ENCODE data around the gene NOSIP. TPM values are rescaled to one million over a fixed set of nuclear protein-coding genes. Genes with fewer than 3 reads are reported as not detected.
"Not testable (repeated sequence)": the region's sequence is repeated elsewhere in the genome, so short reads cannot be mapped to it uniquely, and the experiment has no call there.

Gene NOSIP
- polyA plus RNA-seq (2013, experiment 1 of 4) = 68.9 TPM
- 70.7 TPM for polyA plus RNA-seq (2013, experiment 2 of 4)
- polyA plus RNA-seq (2013, experiment 3 of 4) = 60.6 TPM
- 64.2 TPM for polyA plus RNA-seq (2013, experiment 4 of 4)

DNA sequence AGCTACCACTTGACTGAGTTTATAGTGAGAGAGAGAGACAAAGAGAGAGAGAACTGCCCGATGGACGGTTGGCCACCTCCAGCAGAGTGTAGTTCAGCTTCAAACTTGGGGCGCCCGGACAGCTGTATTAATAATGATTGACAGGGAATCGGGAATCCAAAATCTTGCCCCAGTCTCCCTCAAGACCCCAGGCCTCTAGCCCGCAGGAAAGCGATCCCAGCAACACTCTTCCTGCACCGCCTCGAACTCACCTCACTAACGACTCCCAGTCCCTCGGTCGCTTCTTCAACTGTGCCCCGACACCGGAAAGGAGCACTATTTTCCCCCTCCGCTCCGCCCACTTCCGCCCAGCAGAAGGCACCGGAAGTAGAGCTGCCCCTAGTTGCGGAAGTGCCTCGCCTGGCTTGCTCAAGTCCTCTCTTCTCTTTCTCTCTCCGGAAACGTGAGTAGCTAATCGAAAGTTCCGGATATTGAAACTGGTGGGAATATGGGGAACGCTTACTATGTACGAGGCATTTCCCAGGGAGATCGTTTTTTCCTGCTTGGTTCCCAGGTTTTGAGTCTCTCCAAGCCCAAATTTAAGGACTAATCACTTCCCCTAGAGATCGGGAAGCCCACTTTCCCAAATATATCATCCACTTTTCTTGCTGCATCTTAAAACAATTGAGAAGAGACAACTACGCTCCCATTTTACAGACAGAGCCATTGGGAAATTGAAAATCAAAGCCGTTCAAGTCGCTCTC is at the start of gene NOSIP:
Gene NOSIP (minus strand): TSS at position 293 of the 743 bp plus-strand sequence. CDS start 19,865 bp downstream, outside the sequence.
- WGBS, 2 experiments = 6 to 7% methylated on average over 29 to 31 of the region's 31 CpGs
- peak within 1 kb of the TSS; percentile 57 for H3K4me3 ChIP-seq (ENCODE audit: insufficient read depth, low read depth, low read length)

DNA sequence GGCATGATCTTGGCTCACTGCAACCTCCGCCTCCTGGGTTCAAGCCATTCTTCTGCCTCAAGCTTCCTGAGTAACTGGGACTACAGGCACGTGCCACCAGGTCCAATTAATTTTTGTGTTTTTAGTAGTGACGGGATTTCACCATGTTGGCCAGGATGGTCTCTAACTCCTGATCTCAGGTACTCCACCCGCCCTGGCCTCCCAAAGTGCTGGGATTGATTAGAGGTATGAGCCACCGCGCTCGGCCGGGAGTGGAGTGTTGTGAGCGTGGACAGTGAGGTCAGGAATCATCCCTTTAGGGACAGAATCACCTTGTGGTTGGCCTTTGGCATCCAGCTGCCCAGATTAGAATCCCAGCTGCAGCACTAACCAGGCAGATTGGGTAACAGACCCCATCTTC is 49.3 kb upstream of the NOSIP start:
- WGBS, 2 experiments = 92 to 98% methylated on average over 9 of the region's 9 CpGs

More for the DNA sequence above, at the start of gene NOSIP:
- H3K36me3 ChIP-seq (ENCODE audit: control insufficient read depth, insufficient read depth, low read length) = peaks cover 1% of the 10 kb centered on the region
- H3K27ac ChIP-seq (ENCODE audit: insufficient read depth, low read depth, low read length, poor library complexity, severe bottlenecking) = no peak within 1 kb of the TSS
- H3K27me3 ChIP-seq (ENCODE audit: control insufficient read depth, insufficient read depth, low read length, poor library complexity, severe bottlenecking) = no peaks in the 10 kb centered on the region
- no peaks in the 10 kb centered on the region for H3K9me3 ChIP-seq (ENCODE audit: control insufficient read depth, low read length)
- no peaks in the 10 kb centered on the region for H3K4me1 ChIP-seq (ENCODE audit: control insufficient read depth, insufficient read depth, low read length)

DNA sequence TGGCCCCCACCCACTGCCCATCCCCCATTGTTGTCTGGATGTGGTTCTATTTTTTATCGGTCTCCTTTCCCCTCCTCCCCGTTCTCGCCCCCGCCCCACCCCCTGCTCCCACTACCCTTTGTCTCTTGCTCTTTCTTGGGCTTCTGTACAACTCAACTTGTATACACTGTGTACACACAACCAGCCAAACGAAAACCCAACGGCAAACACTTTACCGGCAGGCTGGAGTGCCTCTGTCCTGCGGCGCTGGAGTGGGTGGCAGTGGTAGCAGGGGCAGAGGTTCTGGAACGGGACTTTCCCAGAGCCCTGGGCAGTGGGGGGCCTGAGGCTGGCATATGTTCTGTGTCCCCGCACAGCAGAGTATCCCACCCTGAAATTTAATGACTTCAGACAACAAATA is 45.9 kb upstream of the NOSIP start:
- WGBS, 2 experiments = 94 to 97% methylated on average over 11 of the region's 11 CpGs
- Histone ChIP-seq H3K9me3 (ENCODE audit: control insufficient read depth, low read length) (no peaks in the 10 kb centered on the region), H3K27ac (ENCODE audit: insufficient read depth, low read depth, low read length, poor library complexity, severe bottlenecking) (no peak overlapping the region), H3K36me3 (ENCODE audit: control insufficient read depth, insufficient read depth, low read length) (peaks cover 14% of the 10 kb centered on the region), H3K4me3 (ENCODE audit: insufficient read depth, low read depth, low read length) (no peak overlapping the region), H3K4me1 (ENCODE audit: control insufficient read depth, insufficient read depth, low read length) (peaks cover 4% of the 10 kb centered on the region), H3K27me3 (ENCODE audit: control insufficient read depth, insufficient read depth, low read length, poor library complexity, severe bottlenecking) (no peaks in the 10 kb centered on the region)

More for the DNA sequence above, 49.3 kb upstream of the NOSIP start:
- Histone ChIP-seq H3K27me3 (ENCODE audit: control insufficient read depth, insufficient read depth, low read length, poor library complexity, severe bottlenecking) (no peaks in the 10 kb centered on the region), H3K4me1 (ENCODE audit: control insufficient read depth, insufficient read depth, low read length) (peaks cover 4% of the 10 kb centered on the region), H3K27ac (ENCODE audit: insufficient read depth, low read depth, low read length, poor library complexity, severe bottlenecking) (no peak overlapping the region), H3K4me3 (ENCODE audit: insufficient read depth, low read depth, low read length) (no peak overlapping the region), H3K36me3 (ENCODE audit: control insufficient read depth, insufficient read depth, low read length) (peaks cover 8% of the 10 kb centered on the region), H3K9me3 (ENCODE audit: control insufficient read depth, low read length) (no peaks in the 10 kb centered on the region)

GRCh38 chr19:49624967-49625910 is 44.9 kb upstream of the NOSIP start:
- H3K4me3 ChIP-seq (ENCODE audit: insufficient read depth, low read depth, low read length) = no peak overlapping the region
- no peak overlapping the region for H3K27ac ChIP-seq (ENCODE audit: insufficient read depth, low read depth, low read length, poor library complexity, severe bottlenecking)
- WGBS, 2 experiments = 95 to 96% methylated on average over 23 to 24 of the region's 27 CpGs
- H3K4me1 ChIP-seq (ENCODE audit: control insufficient read depth, insufficient read depth, low read length) = no peaks in the 10 kb centered on the region
- H3K36me3 ChIP-seq (ENCODE audit: control insufficient read depth, insufficient read depth, low read length) = peaks cover 19% of the 10 kb centered on the region
- no peaks in the 10 kb centered on the region for H3K9me3 ChIP-seq (ENCODE audit: control insufficient read depth, low read length)
- H3K27me3 ChIP-seq (ENCODE audit: control insufficient read depth, insufficient read depth, low read length, poor library complexity, severe bottlenecking) = no peaks in the 10 kb centered on the region

- not testable (repeated sequence) for H3K27me3 ChIP-seq (ENCODE audit: control insufficient read depth, insufficient read depth, low read length, poor library complexity, severe bottlenecking); H3K9me3 ChIP-seq (ENCODE audit: control insufficient read depth, low read length); H3K27ac ChIP-seq (ENCODE audit: insufficient read depth, low read depth, low read length, poor library complexity, severe bottlenecking); H3K4me3 ChIP-seq (ENCODE audit: insufficient read depth, low read depth, low read length); H3K4me1 ChIP-seq (ENCODE audit: control insufficient read depth, insufficient read depth, low read length)
- 95 to 97% methylated on average over 13 of the region's 13 CpGs for WGBS, 2 experiments
- H3K36me3 ChIP-seq (ENCODE audit: control insufficient read depth, insufficient read depth, low read length) = peaks cover 52% of the 10 kb centered on the region
Observed at GRCh38 chr19:49617860-49618259, 37.5 kb upstream of the NOSIP start.

DNA sequence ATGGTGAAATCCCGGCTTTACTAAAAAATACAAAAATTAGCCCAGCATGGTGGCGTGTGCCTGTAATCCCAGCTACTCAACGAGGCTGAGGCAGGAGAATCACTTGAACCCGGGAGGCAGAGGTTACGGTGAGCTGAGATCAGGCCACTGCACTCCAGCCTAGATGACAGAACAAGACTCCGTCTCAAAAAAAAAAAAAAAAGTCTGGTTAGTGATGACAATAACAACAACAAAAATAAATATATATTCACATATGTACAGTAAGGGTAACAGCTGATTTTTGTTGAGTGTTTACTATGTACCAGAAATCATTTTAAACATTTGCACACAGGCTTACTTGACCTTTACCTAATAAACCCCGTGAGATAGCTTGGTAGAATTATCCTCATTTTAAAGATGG is 36.6 kb upstream of the NOSIP start:
- H3K27me3 ChIP-seq (ENCODE audit: control insufficient read depth, insufficient read depth, low read length, poor library complexity, severe bottlenecking) = no peaks in the 10 kb centered on the region
- 96% methylated on average over 6 of the region's 7 CpGs for WGBS, 2 experiments
- no peak overlapping the region for H3K4me3 ChIP-seq (ENCODE audit: insufficient read depth, low read depth, low read length)
- no peak overlapping the region for H3K27ac ChIP-seq (ENCODE audit: insufficient read depth, low read depth, low read length, poor library complexity, severe bottlenecking)
- H3K4me1 ChIP-seq (ENCODE audit: control insufficient read depth, insufficient read depth, low read length) = no peaks in the 10 kb centered on the region
- peaks cover 52% of the 10 kb centered on the region for H3K36me3 ChIP-seq (ENCODE audit: control insufficient read depth, insufficient read depth, low read length)
- no peaks in the 10 kb centered on the region for H3K9me3 ChIP-seq (ENCODE audit: control insufficient read depth, low read length)

GRCh38 chr19:49616532-49616931 is 36.2 kb upstream of the NOSIP start:
- no peaks in the 10 kb centered on the region for H3K4me1 ChIP-seq (ENCODE audit: control insufficient read depth, insufficient read depth, low read length)
- H3K4me3 ChIP-seq (ENCODE audit: insufficient read depth, low read depth, low read length) = no peak overlapping the region
- no peaks in the 10 kb centered on the region for H3K27me3 ChIP-seq (ENCODE audit: control insufficient read depth, insufficient read depth, low read length, poor library complexity, severe bottlenecking)
- no peaks in the 10 kb centered on the region for H3K9me3 ChIP-seq (ENCODE audit: control insufficient read depth, low read length)
- H3K36me3 ChIP-seq (ENCODE audit: control insufficient read depth, insufficient read depth, low read length) = peaks cover 49% of the 10 kb centered on the region
- H3K27ac ChIP-seq (ENCODE audit: insufficient read depth, low read depth, low read length, poor library complexity, severe bottlenecking) = no peak overlapping the region
- WGBS, 2 experiments = 94 to 96% methylated on average over 7 of the region's 7 CpGs

DNA sequence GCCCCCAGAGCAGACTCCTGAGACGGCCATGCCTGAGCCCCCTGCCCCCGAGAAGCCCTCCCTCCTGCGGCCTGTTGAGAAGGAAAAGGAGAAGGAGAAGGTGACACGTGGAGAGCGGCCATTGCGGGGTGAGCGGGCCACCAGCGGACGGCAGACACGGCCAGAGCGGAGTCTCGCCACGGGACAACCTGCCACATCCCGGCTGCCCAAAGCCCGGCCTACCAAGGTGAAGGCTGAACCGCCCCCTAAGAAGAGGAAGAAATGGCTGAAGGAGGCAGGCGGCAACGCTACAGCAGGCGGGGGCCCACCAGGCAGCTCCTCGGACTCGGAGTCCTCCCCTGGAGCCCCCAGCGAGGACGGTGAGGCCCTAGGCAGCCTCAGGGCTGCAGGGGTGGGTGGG is 35.5 kb upstream of the NOSIP start:
- peaks cover 46% of the 10 kb centered on the region for H3K36me3 ChIP-seq (ENCODE audit: control insufficient read depth, insufficient read depth, low read length)
- no peaks in the 10 kb centered on the region for H3K9me3 ChIP-seq (ENCODE audit: control insufficient read depth, low read length)
- no peaks in the 10 kb centered on the region for H3K27me3 ChIP-seq (ENCODE audit: control insufficient read depth, insufficient read depth, low read length, poor library complexity, severe bottlenecking)
- no peaks in the 10 kb centered on the region for H3K4me1 ChIP-seq (ENCODE audit: control insufficient read depth, insufficient read depth, low read length)
- no peak overlapping the region for H3K4me3 ChIP-seq (ENCODE audit: insufficient read depth, low read depth, low read length)
- WGBS, 2 experiments = 96 to 97% methylated on average over 23 of the region's 23 CpGs
- H3K27ac ChIP-seq (ENCODE audit: insufficient read depth, low read depth, low read length, poor library complexity, severe bottlenecking) = no peak overlapping the region

DNA sequence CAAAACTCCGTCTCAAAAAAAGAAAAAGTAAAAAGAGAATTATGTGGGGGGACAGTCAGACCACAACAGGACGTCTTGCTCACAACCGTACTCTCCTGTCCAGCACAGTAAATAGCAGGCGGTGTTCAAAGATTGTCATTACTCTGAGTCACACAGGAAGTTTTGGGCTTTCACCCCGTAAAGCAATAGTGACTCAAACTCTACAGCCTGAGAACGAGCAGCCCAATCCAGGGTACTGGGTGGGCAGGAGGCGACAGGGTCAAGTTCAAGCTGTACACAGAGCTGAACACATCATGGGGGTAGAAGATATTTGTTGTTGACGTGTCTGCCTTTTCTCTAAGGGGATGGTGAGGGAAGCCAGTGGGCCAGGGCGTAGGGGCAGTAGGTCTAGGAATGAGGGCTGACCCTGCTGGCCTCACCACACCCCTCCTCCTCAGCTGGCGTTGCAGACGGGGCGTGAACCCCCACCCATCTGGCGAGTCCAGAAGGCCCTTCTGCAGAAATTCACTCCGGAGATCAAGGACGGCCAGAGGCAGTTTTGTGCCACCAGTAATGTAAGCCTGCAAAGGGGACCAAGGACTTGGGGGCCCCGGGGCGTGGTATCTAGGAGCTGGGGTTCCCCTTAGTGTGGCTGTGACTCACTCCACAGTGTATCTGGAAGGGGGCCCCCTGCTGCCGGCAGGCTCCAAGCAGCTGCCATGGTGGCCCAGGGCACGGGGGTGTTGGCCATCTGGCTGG is 33.9 kb upstream of the NOSIP start:
- Histone ChIP-seq H3K4me1 (ENCODE audit: control insufficient read depth, insufficient read depth, low read length) (no peaks in the 10 kb centered on the region), H3K36me3 (ENCODE audit: control insufficient read depth, insufficient read depth, low read length) (peaks cover 39% of the 10 kb centered on the region), H3K27ac (ENCODE audit: insufficient read depth, low read depth, low read length, poor library complexity, severe bottlenecking) (no peak overlapping the region), H3K4me3 (ENCODE audit: insufficient read depth, low read depth, low read length) (no peak overlapping the region), H3K9me3 (ENCODE audit: control insufficient read depth, low read length) (no peaks in the 10 kb centered on the region), H3K27me3 (ENCODE audit: control insufficient read depth, insufficient read depth, low read length, poor library complexity, severe bottlenecking) (no peaks in the 10 kb centered on the region)
- WGBS, 2 experiments = 95 to 96% methylated on average over 19 of the region's 19 CpGs

Data from ectodermal cell (in vitro differentiated cells).